WTC11 (cell line): ENCODE results near the gene TIMP2. TPM values are rescaled to one million over a fixed set of nuclear protein-coding genes. Genes with fewer than 3 reads are reported as not detected.

Experiments
- ATAC-seq: fragments of 200-7000 bp; cut with Tn5 transposase; 2 replicates; pipeline ENCODE4 v1.10.0; 2021; ENCODE audit warnings: mild to moderate bottlenecking, moderate library complexity
- CTCF ChIA-PET: fragments of 300-600 bp; sonication (Branson Sonifier 250); formaldehyde crosslinking; loops from one replicate; lab custom pipeline; 2021; ENCODE audit warnings: antibody characterized with exemption; lab: Charles Lee
- POLR2A ChIA-PET: fragments of 350-600 bp; sonication (Branson Sonifier 250); formaldehyde crosslinking; loops from one replicate; lab custom pipeline; 2021; ENCODE audit warnings: antibody characterized with exemption; lab: Charles Lee
- DNase-seq: peaks from one replicate; pipeline ENCODE4 v3.0.0; 2021; ENCODE audit warnings: low spot score
- H3K27ac Mint-ChIP-seq: 2 replicates; pipeline ENCODE4 v1.8.0; 2021; ENCODE audit warnings: mixed read lengths
- H3K27me3 Mint-ChIP-seq: 2 replicates; pipeline ENCODE4 v1.8.0; 2021; ENCODE audit warnings: low read depth, mild to moderate bottlenecking, moderate library complexity, mixed read lengths
- H3K36me3 Mint-ChIP-seq: 2 replicates; pipeline ENCODE4 v1.8.0; 2021; ENCODE audit warnings: mixed read lengths
- H3K4me1 Mint-ChIP-seq: 2 replicates; pipeline ENCODE4 v1.8.0; 2022; ENCODE audit warnings: mixed read lengths
- H3K4me3 Mint-ChIP-seq: 2 replicates; pipeline ENCODE4 v1.8.0; 2021; ENCODE audit warnings: mild to moderate bottlenecking, moderate library complexity, mixed read lengths
- H3K9me3 Mint-ChIP-seq: 2 replicates; pipeline ENCODE4 v1.8.0; 2021; ENCODE audit warnings: mixed read lengths
- ATF2 ChIP-seq: sonication (generic); formaldehyde crosslinking; IDR thresholded peaks from 2 replicates; pipeline ENCODE4 v1.8.1; 2022; ENCODE audit warnings: low read depth, missing genetic modification reagents, borderline replicate concordance
- ATF6 ChIP-seq: sonication (generic); formaldehyde crosslinking; IDR thresholded peaks from 2 replicates; pipeline ENCODE4 v1.8.1; 2023; ENCODE audit warnings: mild to moderate bottlenecking, missing genetic modification reagents
- E2F1 ChIP-seq: sonication (generic); formaldehyde crosslinking; IDR thresholded peaks from 2 replicates; pipeline ENCODE4 v1.8.0; 2022; ENCODE audit warnings: mild to moderate bottlenecking, missing genetic modification reagents
- E2F5 ChIP-seq: sonication (generic); formaldehyde crosslinking; IDR thresholded peaks from 2 replicates; pipeline ENCODE4 v1.8.1; 2022; ENCODE audit warnings: mild to moderate bottlenecking, moderate library complexity, missing genetic modification reagents
- ETV6 ChIP-seq: sonication (generic); formaldehyde crosslinking; IDR thresholded peaks from 2 replicates; pipeline ENCODE4 v1.8.1; 2022; ENCODE audit warnings: mild to moderate bottlenecking, missing genetic modification reagents
- GTF2I ChIP-seq: fragments of 250-450 bp; sonication (Bioruptor Pico); conservative IDR thresholded peaks from 2 replicates; pipeline ENCODE4 v1.4.0; 2021; ENCODE audit warnings: mild to moderate bottlenecking
- HMGA2 ChIP-seq: fragments of 250-450 bp; sonication (Bioruptor Pico); IDR thresholded peaks from 2 replicates; pipeline ENCODE4 v1.4.0; 2021; ENCODE audit warnings: mild to moderate bottlenecking, moderate library complexity
- HMGXB4 ChIP-seq: sonication (generic); formaldehyde crosslinking; IDR thresholded peaks from 2 replicates; pipeline ENCODE4 v1.8.1; 2023; ENCODE audit warnings: mild to moderate bottlenecking, moderate library complexity, missing genetic modification reagents
- NR2C2 ChIP-seq: sonication (generic); formaldehyde crosslinking; IDR thresholded peaks from 2 replicates; pipeline ENCODE4 v1.8.0; 2022; ENCODE audit warnings: mild to moderate bottlenecking, missing genetic modification reagents
- PREB ChIP-seq: sonication (generic); formaldehyde crosslinking; IDR thresholded peaks from 2 replicates; pipeline ENCODE4 v1.8.1; 2022; ENCODE audit warnings: mild to moderate bottlenecking, missing genetic modification reagents, moderate library complexity, borderline replicate concordance
- RORB ChIP-seq: fragments of 250-450 bp; sonication (Bioruptor Pico); IDR thresholded peaks from 2 replicates; pipeline ENCODE4 v1.9.0; 2021; ENCODE audit warnings: mild to moderate bottlenecking
- SP1 ChIP-seq: sonication (generic); formaldehyde crosslinking; conservative IDR thresholded peaks from 2 replicates; pipeline ENCODE4 v1.8.1; 2022; ENCODE audit warnings: missing genetic modification reagents
- ZBTB43 ChIP-seq: sonication (generic); formaldehyde crosslinking; IDR thresholded peaks from 2 replicates; pipeline ENCODE4 v1.8.1; 2023; ENCODE audit warnings: mild to moderate bottlenecking, missing genetic modification reagents
- ZNF232 ChIP-seq: sonication (generic); formaldehyde crosslinking; IDR thresholded peaks from 2 replicates; pipeline ENCODE4 v1.8.0; 2022; ENCODE audit warnings: mild to moderate bottlenecking, missing genetic modification reagents
- ZNF263 ChIP-seq: sonication (generic); formaldehyde crosslinking; IDR thresholded peaks from 2 replicates; pipeline ENCODE4 v1.8.1; 2022; ENCODE audit warnings: low read depth, mild to moderate bottlenecking, moderate library complexity, missing genetic modification reagents
- ZNF532 ChIP-seq: fragments of 250-450 bp; sonication (Bioruptor Pico); IDR thresholded peaks from 2 replicates; pipeline ENCODE4 v1.9.0; 2021; ENCODE audit warnings: mild to moderate bottlenecking, borderline replicate concordance
- total RNA-seq: library from RNA; stranded (reverse); gene quantifications from 3 replicates; pipeline ENCODE4 v1.2.3, GENCODE V29; 2021

Gene TIMP2
- total RNA-seq, 1 experiment from 2014 or later, result 37.1 TPM

GRCh38 chr17:78951967-78952551, 26.9 kb upstream of the TIMP2 start (continued):
- TF ChIP-seq E2F5 (CRISPR knock-in tag) (no peak), PREB (CRISPR knock-in tag) (no peak)

GRCh38 chr17:78950870-78951269, 25.7 kb upstream of the TIMP2 start:
- POLR2A ChIA-PET, result no interaction called here
- H3K4me3 Mint-ChIP-seq, result no peak overlapping the region

More at GRCh38 chr17:78950870-78951269, 25.7 kb upstream of the TIMP2 start:
- Mint-ChIP-seq H3K36me3 (peaks cover 17% of the 10 kb centered on the region), H3K27ac (no peak overlapping the region), H3K9me3 (peaks cover 19% of the 10 kb centered on the region), H3K27me3 (peaks cover 6% of the 10 kb centered on the region), H3K4me1 (no peaks in the 10 kb centered on the region)
- TF ChIP-seq GTF2I, result no peak
- TF ChIP-seq ZNF532 (CRISPR knock-in tag), result no peak
- TF ChIP-seq ATF2 (CRISPR knock-in tag), result no peak
- no peak for TF ChIP-seq ZBTB43
- TF ChIP-seq ZNF232 (CRISPR knock-in tag), result no peak
- TF ChIP-seq SP1 (CRISPR knock-in tag), result no peak
- no peak for TF ChIP-seq RORB (CRISPR knock-in tag)
- no peak for TF ChIP-seq ATF6
- no peak for TF ChIP-seq NR2C2 (CRISPR knock-in tag)
- TF ChIP-seq ETV6 (CRISPR knock-in tag), result no peak
- no peak for TF ChIP-seq E2F1 (CRISPR knock-in tag)
- TF ChIP-seq ZNF263 (CRISPR knock-in tag), result no peak
- no peak for TF ChIP-seq HMGA2
- no peak for TF ChIP-seq HMGXB4 (CRISPR knock-in tag)
- ATAC-seq, result no peak
- CTCF ChIA-PET, result no interaction called here
- DNase-seq, result no peak
